Left cardiac atrium (tissue), 4 donors: ENCODE data around the gene CCKAR. TPM values are rescaled to one million over a fixed set of nuclear protein-coding genes. Genes with fewer than 3 reads are reported as not detected.
"Not testable (repeated sequence)": the region's sequence is repeated elsewhere in the genome, so short reads cannot be mapped to it uniquely, and the experiment has no call there.

Experiments used
- ATAC-seq, 2 donors: fragments of 200-7000 bp; cut with Tn5 transposase; one replicate each; pipeline ENCODE4 v1.9.1; 2020; ENCODE audit warnings: mild to moderate bottlenecking in 2 of 2, moderate library complexity in 2 of 2
- DNase-seq: peaks from one replicate; pipeline ENCODE4 v3.0.0-alpha.2; 2020
- intact Hi-C, 2 donors: fragments of 100-400 bp; cut with DNase I; formaldehyde crosslinking; loops; one replicate each; pipeline versions ENCODE4 v1.14.1 to v1.15.1; 2022 to 2023
- long read RNA-seq: library from polyadenylated mRNA; unstranded; transcript quantifications from one replicate; pipeline ENCODE4 v2.0.0, GENCODE V29; 2021
- total RNA-seq, 2 donors: library from RNA; stranded (reverse); fragmentation: NEBNext Ultra II Directional; extraction: Animal tissue kit (Norgen Biotek cat#: 25700); gene quantifications; one replicate each; pipeline ENCODE4 v1.2.1, GENCODE V29; 2021
- donor health status: DM: no; HTN: yes; CAD: no.
- donor health status: DM: no; HTN: yes; CAD: no; lungs with severe emphysema.
- donor health status: DM: yes; HTN: yes; CAD: no.
- donor health status: Dilated cardiomyopathy.

The CCKAR gene
- total RNA-seq, result not detected
- long read RNA-seq, result 0 reads

DNA sequence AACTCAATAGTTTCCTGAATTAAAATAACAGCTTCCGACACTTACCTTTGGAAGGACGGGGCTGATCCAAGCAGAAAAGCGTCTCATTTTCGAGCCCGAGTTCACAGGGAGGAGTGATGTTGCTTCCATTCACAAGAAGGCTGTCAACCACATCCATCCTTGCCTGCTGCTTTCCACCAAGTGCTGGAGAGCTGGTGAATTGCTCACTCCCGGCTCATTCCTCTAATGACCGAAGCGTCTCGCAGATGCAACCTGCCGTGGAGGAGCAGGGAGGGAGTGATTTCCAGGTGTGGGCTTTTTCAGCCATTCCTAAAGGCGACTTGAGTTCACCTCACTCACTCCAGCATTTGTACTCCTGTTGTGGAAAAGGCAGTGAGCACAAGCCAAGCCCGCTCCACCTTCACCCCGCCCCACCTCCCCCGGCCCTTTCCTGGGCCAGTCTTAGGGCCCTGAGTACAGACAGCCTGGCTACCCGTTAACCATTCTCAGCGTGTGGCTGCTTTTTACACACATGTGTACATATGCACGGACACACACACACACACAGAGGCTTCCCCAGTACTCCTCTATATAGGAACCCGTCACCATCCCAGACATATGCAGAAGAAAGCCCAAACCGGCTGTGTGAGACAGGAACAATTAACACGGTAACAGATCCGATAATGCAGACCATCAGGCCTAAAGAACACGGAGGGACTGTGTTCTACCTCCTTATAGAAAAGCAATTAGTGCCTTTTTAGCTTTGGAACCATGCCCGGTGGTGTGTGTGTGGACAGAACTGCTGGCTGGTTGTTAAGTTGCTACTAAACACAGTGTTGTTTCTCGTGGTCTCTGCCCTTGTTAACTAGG lies at the start of gene CCKAR:
TSS of gene CCKAR (minus strand) at position 374 of the 849 bp plus-strand sequence. CDS start at position 157, 217 bp downstream.
- ATAC-seq (no peak), DNase-seq (no peak)
- intact Hi-C loops, result no loop called here

DNA sequence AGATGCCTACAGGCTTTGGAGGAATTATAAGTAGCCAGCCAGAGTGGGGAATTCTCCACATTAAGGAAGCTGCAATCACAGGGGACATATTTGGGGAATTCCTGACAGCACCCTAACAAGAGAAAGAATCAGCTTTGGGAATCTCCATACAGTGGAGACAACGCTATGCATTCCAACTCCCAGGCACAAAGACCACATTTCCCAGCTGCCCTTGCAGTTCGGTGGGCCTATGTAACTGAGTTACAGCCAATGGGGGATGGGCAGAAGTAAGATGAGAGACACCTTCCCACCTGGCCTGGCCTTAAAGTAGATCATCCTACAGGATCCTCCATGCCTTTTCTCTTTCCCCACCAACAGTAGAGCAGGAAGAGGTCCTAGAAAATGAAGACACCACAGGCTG lies 43.4 kb upstream of the CCKAR start:
- DNase-seq (no peak), ATAC-seq (no peak)
- intact Hi-C loops, result no loop called here

DNA sequence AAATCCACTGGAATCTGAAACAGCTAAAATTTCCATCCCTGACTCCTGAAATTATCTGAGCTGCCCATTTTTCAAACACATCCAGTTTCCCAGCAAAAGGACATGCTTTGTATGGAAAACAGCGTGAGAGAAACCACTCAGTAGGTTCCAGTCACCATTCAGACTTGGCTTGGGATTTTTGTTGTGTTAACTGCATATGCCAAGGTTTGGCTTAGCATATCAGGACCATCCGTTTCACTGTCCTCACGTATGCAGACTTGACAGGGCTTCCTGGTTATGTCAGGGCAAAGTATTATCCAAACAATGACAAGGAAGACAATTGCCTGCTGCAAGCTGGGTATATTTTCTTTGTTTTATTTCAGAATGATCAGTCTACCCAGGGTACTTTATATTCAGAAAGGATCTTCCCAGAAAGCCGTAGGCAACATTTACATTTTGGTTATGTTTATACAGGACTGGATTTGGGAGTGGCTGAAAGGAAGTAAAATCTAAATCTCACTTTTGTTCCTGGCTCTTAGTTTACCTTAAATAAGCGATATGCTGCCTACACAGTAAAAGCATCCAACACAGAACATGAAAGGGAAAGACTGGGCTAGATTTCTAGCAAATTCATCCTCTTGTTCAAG lies 41.3 kb upstream of the CCKAR start:
- no peak for ATAC-seq
- intact Hi-C loops, result no loop called here
- DNase-seq, result no peak

DNA sequence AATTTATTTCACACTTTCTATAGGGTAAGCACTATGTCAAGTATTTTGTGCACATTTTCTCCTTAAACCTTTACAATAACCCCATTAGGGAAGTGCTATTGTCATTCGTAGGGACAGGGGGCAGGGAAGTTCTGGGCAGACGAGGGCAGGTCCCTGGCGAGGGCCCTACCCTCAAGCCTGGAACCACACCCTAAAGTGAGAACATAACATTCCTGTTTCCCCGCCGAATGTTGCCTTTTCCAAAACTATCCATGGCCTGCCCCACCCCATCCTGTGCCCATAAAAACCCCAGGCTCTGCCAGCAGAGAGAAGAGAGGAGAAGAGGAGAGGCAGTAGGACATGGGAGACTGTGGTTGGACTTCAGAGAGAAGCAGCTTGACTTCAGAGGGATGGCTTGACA lies 39.8 kb upstream of the CCKAR start:
- intact Hi-C loops, result no loop called here
- ATAC-seq, result no peak
- no peak for DNase-seq

DNA sequence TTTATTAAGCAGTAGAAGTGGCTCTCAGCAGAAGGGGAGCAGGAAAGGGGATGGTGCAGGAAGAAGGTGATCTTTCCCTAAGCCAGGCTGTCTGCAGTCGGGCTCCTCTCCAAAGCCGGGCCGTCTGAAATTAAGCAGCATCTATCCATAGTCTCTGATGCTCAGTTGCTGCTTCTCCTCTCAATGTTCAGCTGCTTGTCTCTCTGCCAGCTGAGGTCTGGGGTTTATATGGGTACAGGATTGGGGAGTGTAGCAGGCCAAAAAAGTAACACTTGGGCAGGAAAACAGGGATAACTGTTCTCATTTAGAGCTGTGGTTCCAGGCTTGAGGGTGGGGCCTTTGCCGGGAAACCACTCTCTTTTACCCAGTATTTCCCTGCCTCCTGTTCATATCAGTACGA lies 39.2 kb upstream of the CCKAR start:
- intact Hi-C loops, result no loop called here

GRCh38 chr4:26525771-26526150 lies 35.5 kb upstream of the CCKAR start:
- no peak for DNase-seq
- no peak for ATAC-seq
- intact Hi-C loops, result no loop called here

More for the DNA sequence above, 39.2 kb upstream of the CCKAR start:
- DNase-seq (no peak), ATAC-seq (no peak)

DNA sequence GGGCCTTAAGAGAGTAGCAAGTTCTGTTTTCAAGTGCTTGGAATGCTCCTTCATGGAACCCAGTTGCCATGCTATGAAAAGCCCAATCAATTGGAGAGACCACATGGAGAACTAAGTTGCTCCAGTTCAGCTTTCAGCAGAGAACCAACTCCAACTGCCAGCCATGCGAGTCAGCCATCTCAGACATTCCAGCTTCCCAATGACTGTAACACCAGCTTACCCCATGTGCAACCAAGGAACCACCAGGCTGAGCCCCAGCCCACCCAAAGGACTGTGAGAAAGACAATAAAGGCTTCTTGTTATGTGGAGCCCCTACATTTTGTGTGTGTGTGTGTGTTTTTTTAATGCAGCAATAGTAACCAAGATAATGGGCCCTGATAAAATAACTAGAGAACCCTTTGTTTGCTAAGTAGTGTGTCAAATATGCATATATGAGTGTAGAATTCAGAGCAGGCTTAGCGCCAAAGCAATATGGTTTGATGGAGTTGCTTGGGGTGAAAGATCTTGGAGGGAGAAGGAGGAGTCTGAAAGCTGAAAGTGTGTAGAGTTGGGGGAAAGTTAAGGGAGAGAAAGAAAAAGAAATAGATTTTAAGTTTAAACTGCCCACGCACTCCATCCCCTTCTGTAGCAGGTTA lies 35.0 kb upstream of the CCKAR start:
- ATAC-seq, result no peak
- intact Hi-C loops, result no loop called here

GRCh38 chr4:26524011-26524410 lies 33.7 kb upstream of the CCKAR start:
- DNase-seq, result no peak
- no peak for ATAC-seq
- intact Hi-C loops, result no loop called here

More for the DNA sequence above, 35.0 kb upstream of the CCKAR start:
- no peak for DNase-seq

DNA sequence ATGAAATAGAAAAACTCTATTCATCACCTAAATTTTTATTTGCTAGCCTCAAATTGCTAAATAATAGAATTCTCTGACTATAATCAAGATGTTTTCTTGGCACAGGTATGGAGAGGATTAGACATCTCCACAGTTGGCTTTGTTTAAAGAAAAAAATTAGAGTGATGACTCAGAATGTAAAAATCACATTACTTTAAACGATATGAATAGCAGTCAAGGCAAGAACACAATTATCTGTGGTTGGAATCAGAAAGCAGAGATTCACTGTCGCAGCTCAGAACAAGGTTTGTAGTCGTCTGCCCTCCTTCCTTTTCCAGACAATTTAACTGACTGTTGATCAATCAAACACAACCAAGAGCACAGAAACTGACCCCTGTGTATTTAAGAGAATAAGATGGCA lies 32.2 kb upstream of the CCKAR start:
- ATAC-seq, result no peak
- intact Hi-C loops, result no loop called here
- no peak for DNase-seq

DNA sequence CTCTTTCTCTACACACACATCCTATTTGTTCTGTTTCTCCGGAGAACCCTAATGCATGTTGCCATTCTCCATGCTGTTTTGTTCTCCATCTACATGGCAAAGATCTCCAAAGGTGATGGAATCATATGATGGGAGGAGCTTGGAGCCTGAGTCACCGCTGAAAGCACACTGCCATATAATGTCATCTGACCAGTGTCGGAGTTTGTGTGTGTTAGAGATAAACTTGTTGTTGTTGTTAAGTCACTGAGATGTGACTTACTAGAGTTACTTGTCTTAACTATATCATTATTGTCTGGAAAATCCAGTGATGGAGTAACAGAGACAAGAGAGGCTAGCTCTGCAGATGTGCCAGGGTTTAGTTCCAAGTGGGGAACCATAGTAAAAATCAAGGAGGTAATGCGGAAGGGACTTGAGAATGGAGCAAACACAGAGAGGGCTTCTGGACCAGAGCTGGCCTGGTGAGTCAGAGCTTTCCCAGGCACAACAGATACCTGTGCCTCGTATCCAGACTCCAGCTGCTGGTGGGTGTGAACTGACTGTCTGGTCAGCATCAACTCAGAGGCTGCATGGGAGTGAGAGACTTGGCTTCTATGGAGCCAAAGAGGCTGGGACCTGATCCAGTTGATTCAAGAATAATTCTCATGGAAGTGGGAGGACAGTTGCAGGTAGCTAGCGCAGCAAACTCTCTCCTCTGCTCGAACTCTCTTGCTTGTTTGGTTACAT lies 30.6 kb upstream of the CCKAR start:
- ATAC-seq (no peak), DNase-seq (no peak)
- intact Hi-C loops, result no loop called here

GRCh38 chr4:26515936-26516335 lies 25.7 kb upstream of the CCKAR start:
- DNase-seq (no peak), ATAC-seq (no peak)
- intact Hi-C loops, result no loop called here

GRCh38 chr4:26510334-26510964 lies 20.2 kb upstream of the CCKAR start:
- ATAC-seq, result no peak
- no peak for DNase-seq
- intact Hi-C loops, result no loop called here

DNA sequence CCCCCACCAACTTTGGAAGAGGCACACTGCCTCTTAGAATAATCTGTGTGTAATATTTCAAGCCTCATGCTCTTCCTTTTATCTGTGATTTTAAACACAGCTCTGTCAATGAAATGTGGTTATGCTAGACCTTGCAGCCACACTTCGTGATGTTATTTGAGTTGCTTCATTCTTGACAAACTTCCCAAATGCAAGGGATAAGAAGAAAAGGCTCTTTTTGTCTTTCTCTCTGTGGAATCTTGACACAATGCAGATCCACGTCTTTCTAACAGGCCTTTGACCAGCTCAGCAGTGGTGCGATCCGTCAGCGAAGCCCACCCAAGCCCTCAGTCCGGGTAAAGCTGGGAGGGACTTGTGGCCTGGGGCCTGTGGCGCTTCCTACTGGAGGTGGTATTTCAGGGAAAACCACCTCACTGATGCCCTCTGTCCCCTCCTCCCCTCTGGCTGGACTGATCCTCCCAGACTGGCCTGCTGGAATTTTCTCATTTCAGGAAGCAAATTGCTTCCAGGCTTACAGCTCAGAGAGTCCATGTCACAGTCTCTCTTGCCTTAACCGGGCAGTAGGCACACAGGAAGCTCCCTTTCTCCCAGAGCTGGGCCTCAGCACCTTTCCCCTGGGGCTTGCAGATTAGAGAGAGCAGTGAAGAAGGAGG lies 19.5 kb upstream of the CCKAR start:
- no peak for ATAC-seq
- no peak for DNase-seq
- intact Hi-C loops, result no loop called here

DNA sequence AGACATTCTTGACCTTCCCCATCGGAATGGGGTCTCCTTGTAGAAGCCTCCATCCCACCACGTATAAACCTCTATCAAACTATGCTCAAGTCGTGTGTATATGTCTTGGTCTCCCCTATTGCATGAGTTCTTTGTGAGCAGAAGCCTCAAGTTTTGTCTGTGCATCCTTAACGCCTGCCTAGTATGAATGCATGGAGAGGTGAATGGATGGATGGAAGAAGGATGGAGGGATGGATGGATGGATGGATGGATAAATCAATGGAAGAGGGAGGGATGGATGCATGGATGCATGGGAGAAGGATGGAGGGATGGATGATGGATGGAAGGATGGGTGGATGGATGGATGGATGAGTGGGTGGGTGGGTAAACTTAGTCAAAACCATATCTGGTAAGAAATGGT lies 17.0 kb upstream of the CCKAR start:
- intact Hi-C loops, result no loop called here
- no peak for ATAC-seq
- DNase-seq, result no peak

DNA sequence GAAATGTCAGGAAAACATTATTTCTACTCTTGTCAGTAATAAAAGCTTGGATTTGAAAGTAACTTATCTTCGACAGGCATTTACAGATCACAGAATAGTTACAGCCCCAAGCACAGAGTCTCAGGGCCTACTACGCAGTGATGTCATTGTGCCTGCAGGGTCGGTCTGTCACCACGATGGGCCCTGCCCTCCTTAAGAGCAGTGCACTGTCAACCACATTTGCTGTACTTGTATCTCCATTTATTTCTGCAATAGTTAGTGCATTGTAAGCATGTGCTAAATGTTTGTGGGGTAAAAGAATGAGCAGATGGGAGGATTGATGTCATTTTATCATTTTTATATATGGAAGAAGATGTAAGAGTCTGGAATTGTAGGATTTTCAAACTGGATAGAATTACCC lies 13.6 kb upstream of the CCKAR start:
- no peak for ATAC-seq
- DNase-seq, result no peak
- intact Hi-C loops, result no loop called here

DNA sequence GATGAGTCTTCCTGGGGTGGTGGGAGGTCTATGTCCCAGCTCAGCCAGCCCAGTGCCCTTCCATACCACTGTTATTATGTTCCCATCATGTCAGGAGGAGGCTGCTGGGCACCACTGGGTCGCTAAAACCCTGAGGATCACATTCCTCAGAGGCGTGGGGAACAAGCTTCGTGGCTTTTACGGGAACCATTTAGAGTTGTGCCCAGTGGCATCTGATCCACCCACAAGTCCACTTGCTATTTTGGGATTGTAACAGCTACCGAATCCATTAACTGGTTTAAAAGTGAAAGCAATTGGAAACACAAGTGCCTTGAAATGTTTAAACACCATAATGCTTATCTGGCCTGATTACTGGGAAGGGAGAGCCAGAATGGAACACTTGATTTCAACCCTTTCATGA lies 13.1 kb upstream of the CCKAR start:
- peak in 1 of 2 donors; percentile 38 for ATAC-seq
- intact Hi-C loops, result no loop called here
- DNase-seq, result no peak

GRCh38 chr4:26500565-26500999 lies 10.3 kb upstream of the CCKAR start:
- intact Hi-C loops, ATAC-seq, DNase-seq: not testable (repeated sequence)

DNA sequence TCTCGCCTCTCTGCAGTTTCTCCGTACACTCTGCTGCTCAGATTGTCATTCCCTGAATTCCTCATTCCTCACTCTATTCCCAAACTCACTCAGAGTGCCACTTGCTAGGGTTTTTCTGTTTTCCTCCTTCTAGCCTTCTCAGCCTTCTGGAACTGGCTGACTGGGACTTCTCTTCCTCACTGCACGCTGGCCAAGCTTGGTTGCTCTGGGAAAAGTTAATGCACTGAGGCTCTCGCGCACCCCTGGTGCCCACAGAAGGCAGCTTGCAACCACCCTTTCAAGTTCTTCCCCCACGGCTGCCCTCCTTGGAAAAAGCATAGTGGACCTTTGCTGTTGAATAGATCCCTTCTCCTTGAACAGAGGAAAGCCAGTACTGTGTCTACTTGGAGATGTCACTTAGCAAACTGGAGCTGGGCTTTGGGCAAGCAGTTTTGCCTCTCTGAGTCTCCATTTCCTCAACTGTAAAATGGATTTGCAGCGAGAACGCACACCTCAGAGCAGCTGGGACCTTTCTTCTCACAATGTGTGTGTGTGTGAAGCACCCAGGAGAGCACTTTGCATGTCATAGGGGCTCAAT lies 6.0 kb upstream of the CCKAR start:
- ATAC-seq, result no peak
- intact Hi-C loops, result no loop called here
- no peak for DNase-seq
